A549 treated with Hydrocortisone at 1 μM for 4 hours (cell line): ENCODE data around the gene EREG. TPM values are rescaled to one million over a fixed set of nuclear protein-coding genes. Genes with fewer than 3 reads are reported as not detected.

ENCODE experiments used
- total RNA-seq: library from RNA; stranded (reverse); fragments of 200-300 nt; extraction: Qiagen RNA extraction; gene quantifications from 5 replicates; pipeline ENCODE4 v1.2.3, GENCODE V29; 2022

EREG gene, protein sequence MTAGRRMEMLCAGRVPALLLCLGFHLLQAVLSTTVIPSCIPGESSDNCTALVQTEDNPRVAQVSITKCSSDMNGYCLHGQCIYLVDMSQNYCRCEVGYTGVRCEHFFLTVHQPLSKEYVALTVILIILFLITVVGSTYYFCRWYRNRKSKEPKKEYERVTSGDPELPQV
- total RNA-seq: 10.2 to 16.9 TPM (median 13.1 TPM) in 5 replicates

DNA sequence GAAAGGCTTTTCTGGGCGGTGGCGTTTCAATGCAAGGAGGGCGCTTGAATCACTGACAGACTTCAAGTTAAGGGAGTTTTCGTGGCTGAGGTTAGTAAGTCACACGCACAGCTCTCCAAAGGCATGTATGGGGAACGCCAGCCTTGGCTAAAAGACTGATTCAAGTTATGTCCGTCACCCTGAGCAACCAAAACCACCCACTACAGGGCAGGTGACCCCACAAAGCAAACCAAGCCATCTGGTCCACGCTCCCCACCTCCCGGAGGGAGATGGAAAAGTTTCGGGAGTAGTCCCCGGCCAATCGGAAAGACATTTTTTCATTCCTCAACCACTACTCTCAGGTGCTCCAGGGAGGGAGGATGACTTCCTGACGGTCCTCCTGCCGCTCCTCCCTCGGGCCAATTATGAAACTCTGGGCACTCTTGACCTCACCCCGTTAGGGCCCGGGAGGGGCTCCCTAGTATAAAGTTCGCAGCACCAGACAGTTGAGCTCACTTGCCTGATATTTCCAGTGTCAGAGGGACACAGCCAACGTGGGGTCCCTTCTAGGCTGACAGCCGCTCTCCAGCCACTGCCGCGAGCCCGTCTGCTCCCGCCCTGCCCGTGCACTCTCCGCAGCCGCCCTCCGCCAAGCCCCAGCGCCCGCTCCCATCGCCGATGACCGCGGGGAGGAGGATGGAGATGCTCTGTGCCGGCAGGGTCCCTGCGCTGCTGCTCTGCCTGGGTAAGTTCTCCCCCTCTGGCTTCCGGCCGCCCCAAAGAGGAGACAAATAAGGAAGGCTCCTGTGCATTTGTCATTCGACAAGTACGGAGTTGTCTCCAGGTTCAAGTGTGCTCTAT, at the start of gene EREG:
TSS of gene EREG (plus strand) at position 494 of the 840 bp plus-strand sequence. CDS start at position 658, 164 bp downstream.

Other genes starting within 250 kb of the EREG start
- 7.9 to 10.2 TPM (median 8.9 TPM) in 5 replicates for gene MTHFD2L, start 207.0 kb upstream of the EREG start, total RNA-seq
- 0.50 TPM in 1 of 5 replicates, not detected in the others for gene EPGN, start 56.7 kb upstream of the EREG start, total RNA-seq
- gene AREG, start 80.0 kb downstream of the EREG start, total RNA-seq: 26.1 to 32.1 TPM (median 28.2 TPM) in 5 replicates